CD4-positive, alpha-beta memory T cell (primary cell): ENCODE measurements around the gene CEACAM6. TPM values are rescaled to one million over a fixed set of nuclear protein-coding genes. Genes with fewer than 3 reads are reported as not detected.

Experiments used
- CTCF ChIA-PET: fragments of 350-600 bp; sonication (Branson Sonifier 250); formaldehyde crosslinking; loops from one replicate; lab custom pipeline; 2021; ENCODE audit warnings: inconsistent platforms; ENCODE audit not compliant: partially characterized antibody; lab: Charles Lee
- POLR2A ChIA-PET: fragments of 350-600 bp; sonication (Branson Sonifier 250); formaldehyde crosslinking; loops from one replicate; lab custom pipeline; 2021; ENCODE audit not compliant: partially characterized antibody; lab: Charles Lee
- DNase-seq, 5 donors: peaks; one replicate each; pipeline versions ENCODE4 v3.0.0 to v3.0.0-alpha.2; 2020 to 2022; ENCODE audit warnings: mixed read lengths in 1 of 5
- H3K27ac ChIP-seq: one replicate; pipeline ENCODE4 v1.7.0; 2013; ENCODE audit warnings: low read depth, low read length
- H3K27me3 ChIP-seq: 2 replicates; pipeline ENCODE4 v1.7.0; 2013; ENCODE audit warnings: mild to moderate bottlenecking, low read length, moderate library complexity; ENCODE audit not compliant: insufficient read depth
- H3K36me3 ChIP-seq: 2 replicates; pipeline ENCODE4 v1.7.0; 2013; ENCODE audit warnings: mild to moderate bottlenecking, low read length, moderate library complexity; ENCODE audit not compliant: insufficient read depth
- H3K4me1 ChIP-seq: 2 replicates; pipeline ENCODE4 v1.7.0; 2013; ENCODE audit warnings: mild to moderate bottlenecking, low read length, moderate library complexity; ENCODE audit not compliant: insufficient read depth
- H3K4me3 ChIP-seq, 2 donors: one replicate each; pipeline ENCODE4 v1.7.0; 2013; ENCODE audit warnings: low read length in 2 of 2, mild to moderate bottlenecking in 1 of 2
- H3K9me3 ChIP-seq, 2 donors: one replicate each; pipeline ENCODE4 v1.7.0; 2013; ENCODE audit warnings: low read length in 2 of 2, control low read depth in 1 of 2; ENCODE audit not compliant: control insufficient read depth in 1 of 2
- H3K27ac Mint-ChIP-seq, 7 donors: one replicate each; pipeline ENCODE4 v1.8.0; 2020 to 2021; ENCODE audit warnings: mixed read lengths in 7 of 7, mild to moderate bottlenecking in 6 of 7, inconsistent platforms in 3 of 7, moderate library complexity in 3 of 7
- H3K27me3 Mint-ChIP-seq, 2 donors: one replicate each; pipeline ENCODE4 v1.8.0; 2020 to 2021; ENCODE audit warnings: mixed read lengths in 2 of 2
- H3K36me3 Mint-ChIP-seq, 2 donors: one replicate each; pipeline ENCODE4 v1.8.0; 2020 to 2021; ENCODE audit warnings: mixed read lengths in 2 of 2, inconsistent platforms in 1 of 2, mild to moderate bottlenecking in 1 of 2
- H3K4me1 Mint-ChIP-seq, 4 donors: one replicate each; pipeline ENCODE4 v1.8.0; 2020 to 2021; ENCODE audit warnings: mixed read lengths in 4 of 4, mild to moderate bottlenecking in 1 of 4
- H3K4me3 Mint-ChIP-seq, 8 donors: one replicate each; pipeline ENCODE4 v1.8.0; 2020 to 2021; ENCODE audit warnings: mixed read lengths in 8 of 8, mild to moderate bottlenecking in 7 of 8, moderate library complexity in 6 of 8, inconsistent platforms in 3 of 8
- H3K9me3 Mint-ChIP-seq, 8 donors: one replicate each; pipeline ENCODE4 v1.8.0; 2020 to 2021; ENCODE audit warnings: mixed read lengths in 8 of 8, mild to moderate bottlenecking in 5 of 8, inconsistent platforms in 3 of 8, moderate library complexity in 1 of 8
- intact Hi-C: fragments of 100-400 bp; cut with micrococcal nuclease; formaldehyde crosslinking; loops from one replicate; pipeline ENCODE4 v1.15.1; 2023
- polyA plus RNA-seq, 2 donors: library from polyadenylated mRNA; unstranded; fragments of 300-500 nt; fragmentation: Illumina TruSeq; gene quantifications; one replicate each; pipeline ENCODE4 v1.2.3, GENCODE V29; 2021
- total RNA-seq, 2 experiments: library from RNA; stranded (reverse); gene quantifications; one replicate each; pipeline ENCODE4 v1.2.3, GENCODE V29; 2021

Gene CEACAM6
- total and polyA plus RNA-seq, 4 experiments from 2014 or later = not detected

GRCh38 chr19:41734585-41734984, 20.7 kb upstream of the CEACAM6 start:
- no peaks in the 10 kb centered on the region for H3K9me3 Mint-ChIP-seq
- H3K36me3 Mint-ChIP-seq = no peaks in the 10 kb centered on the region
- no peak overlapping the region for H3K27ac Mint-ChIP-seq
- peaks cover 0 to 4% (median 0%) of the 10 kb centered on the region in 4 donors for H3K4me1 Mint-ChIP-seq
- no peaks in the 10 kb centered on the region for H3K36me3 ChIP-seq
- no peaks in the 10 kb centered on the region for H3K4me1 ChIP-seq
- H3K9me3 ChIP-seq = no peaks in the 10 kb centered on the region
- no peak for DNase-seq
- ChIA-PET POLR2A (no interaction called here), CTCF (interaction anchor here (0.8 kb wide), 1 partner anchor 19 kb away, joined by 3 read pairs; no protein-coding TSS in a partner anchor)
- intact Hi-C loops = no loop called here
- no peak overlapping the region for H3K4me3 ChIP-seq
- no peak overlapping the region for H3K27ac ChIP-seq
- no peak overlapping the region for H3K4me3 Mint-ChIP-seq
- peaks cover 23 to 24% of the 10 kb centered on the region in 2 donors for H3K27me3 Mint-ChIP-seq
- H3K27me3 ChIP-seq = no peaks in the 10 kb centered on the region

GRCh38 chr19:41735071-41735600, 20.2 kb upstream of the CEACAM6 start:
- H3K27ac Mint-ChIP-seq = peak overlapping the region in 1 of 7 donors; percentile 14
- H3K9me3 Mint-ChIP-seq = no peaks in the 10 kb centered on the region
- no peaks in the 10 kb centered on the region for H3K36me3 Mint-ChIP-seq
- H3K27me3 Mint-ChIP-seq = peaks cover 24 to 25% of the 10 kb centered on the region in 2 donors
- Histone ChIP-seq H3K4me3 (no peak overlapping the region), H3K9me3 (no peaks in the 10 kb centered on the region), H3K4me1 (no peaks in the 10 kb centered on the region), H3K27ac (no peak overlapping the region), H3K27me3 (no peaks in the 10 kb centered on the region), H3K36me3 (no peaks in the 10 kb centered on the region)
- intact Hi-C loops = no loop called here
- no peak for DNase-seq
- CTCF ChIA-PET = interaction anchor here (1.3 kb wide), 1 partner anchor 18 kb away, joined by 5 read pairs; no protein-coding TSS in a partner anchor
- peaks cover 0 to 7% (median under 1%) of the 10 kb centered on the region in 4 donors for H3K4me1 Mint-ChIP-seq
- POLR2A ChIA-PET = no interaction called here
- H3K4me3 Mint-ChIP-seq = no peak overlapping the region

- peaks cover 7 to 12% of the 10 kb centered on the region in 2 donors for H3K27me3 Mint-ChIP-seq
- intact Hi-C loops = no loop called here
Observed at GRCh38 chr19:41739361-41739760, 16.0 kb upstream of the CEACAM6 start.

DNA sequence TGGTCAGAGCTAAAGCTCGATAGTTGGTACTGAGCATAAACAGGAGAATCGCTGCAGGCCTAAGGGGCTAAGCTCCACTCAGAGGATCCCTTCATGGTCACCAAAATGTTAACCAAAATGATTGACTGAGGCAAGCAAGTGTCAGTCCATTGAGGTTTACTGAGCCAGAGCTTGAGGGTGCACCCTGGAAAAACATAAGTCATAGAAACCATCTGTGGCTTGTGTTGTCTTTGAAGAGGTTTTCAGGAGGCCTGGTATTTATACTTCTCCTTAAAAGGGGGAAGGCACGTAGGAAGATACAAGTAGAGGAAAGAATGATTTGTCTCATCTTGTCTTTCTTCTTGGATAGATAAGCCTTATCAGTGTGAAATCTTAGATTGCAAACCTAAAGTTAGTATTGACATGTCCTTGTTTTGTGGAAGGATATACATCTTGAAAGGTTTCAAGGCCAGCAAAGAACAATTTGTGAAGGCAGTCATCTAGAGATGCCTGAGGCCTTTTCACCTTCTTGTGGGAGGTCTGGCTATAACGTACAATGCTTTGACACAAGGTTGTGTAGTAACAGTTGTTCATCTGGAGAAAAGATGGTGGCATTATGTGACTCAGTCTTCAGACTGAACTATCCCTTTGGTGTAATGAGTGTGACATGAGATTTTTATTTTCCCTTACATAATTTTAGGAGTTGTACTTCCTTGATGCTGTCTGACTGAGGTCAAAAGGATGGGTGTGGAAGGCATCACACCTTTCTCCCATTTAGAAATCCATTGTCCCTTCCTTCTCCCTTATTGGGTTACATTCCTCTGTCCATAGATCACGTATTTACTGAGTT, 14.7 kb upstream of the CEACAM6 start:
- no peaks in the 10 kb centered on the region for H3K9me3 Mint-ChIP-seq
- intact Hi-C loops = no loop called here
- Histone ChIP-seq H3K27me3 (no peaks in the 10 kb centered on the region), H3K4me3 (no peak overlapping the region), H3K36me3 (no peaks in the 10 kb centered on the region), H3K4me1 (no peaks in the 10 kb centered on the region), H3K27ac (no peak overlapping the region), H3K9me3 (no peaks in the 10 kb centered on the region)
- ChIA-PET POLR2A (no interaction called here), CTCF (interaction anchor here (1.0 to 3.6 kb wide), 3 partner anchors 11 to 34 kb away, joined by 4 to 20 read pairs (median 5); no protein-coding TSS in a partner anchor)
- DNase-seq = no peak
- H3K4me3 Mint-ChIP-seq = no peak overlapping the region
- no peak overlapping the region for H3K27ac Mint-ChIP-seq
- peaks cover 0 to 10% (median 5%) of the 10 kb centered on the region in 4 donors for H3K4me1 Mint-ChIP-seq
- no peaks in the 10 kb centered on the region for H3K36me3 Mint-ChIP-seq
- peaks cover 11 to 16% of the 10 kb centered on the region in 2 donors for H3K27me3 Mint-ChIP-seq

More at GRCh38 chr19:41739361-41739760, 16.0 kb upstream of the CEACAM6 start:
- no peaks in the 10 kb centered on the region for H3K4me1 ChIP-seq
- no peaks in the 10 kb centered on the region for H3K36me3 ChIP-seq
- Mint-ChIP-seq H3K36me3 (no peaks in the 10 kb centered on the region), H3K4me1 (peaks cover 0 to 14% (median 5%) of the 10 kb centered on the region in 4 donors), H3K27ac (no peak overlapping the region), H3K4me3 (no peak overlapping the region), H3K9me3 (no peaks in the 10 kb centered on the region)
- DNase-seq = no peak
- no peaks in the 10 kb centered on the region for H3K9me3 ChIP-seq
- no peak overlapping the region for H3K4me3 ChIP-seq
- POLR2A ChIA-PET = no interaction called here
- H3K27me3 ChIP-seq = no peaks in the 10 kb centered on the region
- no peak overlapping the region for H3K27ac ChIP-seq
- CTCF ChIA-PET = interaction anchor here (1.0 to 3.6 kb wide), 3 partner anchors 13 to 32 kb away, joined by 4 to 20 read pairs (median 5); no protein-coding TSS in a partner anchor

DNA sequence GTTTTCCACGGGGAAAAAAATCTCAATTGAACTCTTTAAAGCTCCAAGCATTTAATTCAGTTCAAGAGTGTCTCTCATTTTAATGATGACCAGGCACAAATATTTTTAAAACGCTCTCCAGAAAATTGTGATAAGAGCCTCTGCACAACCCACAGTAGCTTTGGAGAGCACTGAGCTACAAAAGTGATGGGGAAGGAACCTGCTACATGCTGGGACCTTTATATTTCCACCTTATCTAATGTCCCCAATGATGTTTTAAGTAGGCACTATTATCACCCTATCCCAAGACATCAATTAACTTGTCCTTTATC, 14.1 kb upstream of the CEACAM6 start:
- H3K4me1 ChIP-seq = no peaks in the 10 kb centered on the region
- no peaks in the 10 kb centered on the region for H3K36me3 Mint-ChIP-seq
- no peaks in the 10 kb centered on the region for H3K36me3 ChIP-seq
- H3K4me3 ChIP-seq = no peak overlapping the region
- no peaks in the 10 kb centered on the region for H3K27me3 ChIP-seq
- H3K4me3 Mint-ChIP-seq = no peak overlapping the region
- no peak overlapping the region for H3K27ac ChIP-seq
- ChIA-PET POLR2A (no interaction called here), CTCF (interaction anchor here (3.6 kb wide), 1 partner anchor 13 kb away, joined by 20 read pairs; no protein-coding TSS in a partner anchor)
- H3K4me1 Mint-ChIP-seq = peaks cover 0 to 10% (median 5%) of the 10 kb centered on the region in 4 donors
- intact Hi-C loops = no loop called here
- H3K27ac Mint-ChIP-seq = no peak overlapping the region
- H3K27me3 Mint-ChIP-seq = peaks cover 17 to 19% of the 10 kb centered on the region in 2 donors
- DNase-seq = no peak
- H3K9me3 ChIP-seq = no peaks in the 10 kb centered on the region
- H3K9me3 Mint-ChIP-seq = no peaks in the 10 kb centered on the region

DNA sequence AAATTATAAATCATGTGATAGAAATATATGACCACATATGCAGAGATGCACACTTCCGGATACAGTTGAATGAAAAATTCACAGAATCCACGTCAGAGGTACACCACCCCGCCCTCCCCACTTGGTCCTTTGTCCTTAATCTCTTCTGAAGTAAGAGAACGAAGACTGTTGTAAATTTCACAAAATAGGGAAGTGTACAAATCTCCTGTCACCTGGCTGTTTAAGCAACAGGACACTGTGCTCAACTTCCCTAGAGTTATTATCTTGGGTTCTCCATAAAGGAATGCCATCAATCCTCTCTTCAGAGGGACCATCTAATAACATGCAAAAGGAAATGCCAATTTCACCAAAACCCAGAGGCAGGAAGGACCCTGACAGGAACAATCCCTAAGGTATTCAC, 10.5 kb upstream of the CEACAM6 start:
- no peak overlapping the region for H3K4me3 ChIP-seq
- ChIA-PET POLR2A (no interaction called here), CTCF (interaction anchor here (1.5 to 2.4 kb wide), 2 partner anchors 9 to 51 kb away, joined by 4 to 16 read pairs; partner anchors contain the start of gene CEACAM3)
- H3K27ac ChIP-seq = no peak overlapping the region
- peaks cover 0 to 11% (median 7%) of the 10 kb centered on the region in 4 donors for H3K4me1 Mint-ChIP-seq
- no peaks in the 10 kb centered on the region for H3K27me3 ChIP-seq
- H3K9me3 Mint-ChIP-seq = no peaks in the 10 kb centered on the region
- H3K4me3 Mint-ChIP-seq = no peak overlapping the region
- H3K4me1 ChIP-seq = no peaks in the 10 kb centered on the region
- H3K9me3 ChIP-seq = no peaks in the 10 kb centered on the region
- intact Hi-C loops = loop anchor here (5.0 kb wide), 1 partner anchor 103 kb away; no protein-coding TSS in a partner anchor
- no peak for DNase-seq
- H3K36me3 ChIP-seq = no peaks in the 10 kb centered on the region
- no peak overlapping the region for H3K27ac Mint-ChIP-seq
- no peaks in the 10 kb centered on the region for H3K36me3 Mint-ChIP-seq
- peaks cover 27 to 30% of the 10 kb centered on the region in 2 donors for H3K27me3 Mint-ChIP-seq

- H3K4me3 Mint-ChIP-seq = no peak overlapping the region
- H3K27ac Mint-ChIP-seq = no peak overlapping the region
- Histone ChIP-seq H3K36me3 (no peaks in the 10 kb centered on the region), H3K4me1 (no peaks in the 10 kb centered on the region), H3K27me3 (no peaks in the 10 kb centered on the region), H3K27ac (no peak overlapping the region), H3K9me3 (no peaks in the 10 kb centered on the region), H3K4me3 (no peak overlapping the region)
- no peaks in the 10 kb centered on the region for H3K9me3 Mint-ChIP-seq
- intact Hi-C loops = loop anchor here (1.0 to 5.0 kb wide), 2 partner anchors 38 to 103 kb away; no protein-coding TSS in a partner anchor
- peaks cover 30 to 31% of the 10 kb centered on the region in 2 donors for H3K27me3 Mint-ChIP-seq
- DNase-seq = no peak
- CTCF ChIA-PET = interaction anchor here (0.8 to 2.4 kb wide), 4 partner anchors 8 to 50 kb away, joined by 3 to 16 read pairs (median 6); partner anchors contain the start of gene CEACAM3
- H3K4me1 Mint-ChIP-seq = peaks cover 0 to 4% (median 1%) of the 10 kb centered on the region in 4 donors
- POLR2A ChIA-PET = no interaction called here
- H3K36me3 Mint-ChIP-seq = no peaks in the 10 kb centered on the region
Observed at GRCh38 chr19:41745756-41746155, 9.6 kb upstream of the CEACAM6 start.
